Left lobe of liver (tissue), 2 donors: ENCODE results near the gene OPRL1. TPM values are rescaled to one million over a fixed set of nuclear protein-coding genes. Genes with fewer than 3 reads are reported as not detected.
"Not testable (repeated sequence)": the region's sequence is repeated elsewhere in the genome, so short reads cannot be mapped to it uniquely, and the experiment has no call there.

Experiments used
- ATAC-seq: fragments of 200-7000 bp; cut with Tn5 transposase; one replicate; pipeline ENCODE4 v1.9.1; 2020; ENCODE audit warnings: mild to moderate bottlenecking, moderate library complexity
- DNase-seq: peaks from one replicate; pipeline ENCODE4 v3.0.0-alpha.2; 2020; ENCODE audit warnings: low spot score
- total RNA-seq: library from RNA; stranded (reverse); gene quantifications from one replicate; pipeline ENCODE4 v1.2.1, GENCODE V29; 2021
- donor health status: DM: no; HTN: no; CAD: no; lungs with moderate emphysema.
- donor health status: DM: no; HTN: yes; CAD: no.

Gene OPRL1
- total RNA-seq, 1 donor from 2014 or later = 0.15 TPM

DNA sequence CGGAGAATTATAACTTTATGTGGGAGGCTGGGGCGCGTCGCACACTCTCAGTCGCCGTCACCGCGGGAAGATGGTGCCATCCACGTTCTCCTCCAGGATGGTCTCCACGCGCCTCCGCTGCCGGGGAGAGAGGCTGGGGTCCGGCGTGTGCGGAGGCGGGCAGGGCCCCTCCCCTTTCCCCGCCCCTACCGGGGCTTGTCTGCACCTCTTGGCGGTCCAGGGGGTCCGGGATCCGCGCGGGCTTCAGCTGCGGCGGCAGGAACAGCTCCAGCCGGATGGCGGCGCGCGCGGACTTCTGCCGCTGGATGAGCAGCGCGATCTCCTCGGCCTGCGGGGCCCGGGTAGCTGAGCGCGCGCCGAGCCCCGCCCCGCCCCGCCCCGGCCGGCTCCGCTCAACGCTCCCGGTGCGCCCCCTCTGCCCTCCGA lies 3.5 kb downstream of the OPRL1 start:
- ATAC-seq (peak; percentile 73), DNase-seq (peak; percentile 74)

DNA sequence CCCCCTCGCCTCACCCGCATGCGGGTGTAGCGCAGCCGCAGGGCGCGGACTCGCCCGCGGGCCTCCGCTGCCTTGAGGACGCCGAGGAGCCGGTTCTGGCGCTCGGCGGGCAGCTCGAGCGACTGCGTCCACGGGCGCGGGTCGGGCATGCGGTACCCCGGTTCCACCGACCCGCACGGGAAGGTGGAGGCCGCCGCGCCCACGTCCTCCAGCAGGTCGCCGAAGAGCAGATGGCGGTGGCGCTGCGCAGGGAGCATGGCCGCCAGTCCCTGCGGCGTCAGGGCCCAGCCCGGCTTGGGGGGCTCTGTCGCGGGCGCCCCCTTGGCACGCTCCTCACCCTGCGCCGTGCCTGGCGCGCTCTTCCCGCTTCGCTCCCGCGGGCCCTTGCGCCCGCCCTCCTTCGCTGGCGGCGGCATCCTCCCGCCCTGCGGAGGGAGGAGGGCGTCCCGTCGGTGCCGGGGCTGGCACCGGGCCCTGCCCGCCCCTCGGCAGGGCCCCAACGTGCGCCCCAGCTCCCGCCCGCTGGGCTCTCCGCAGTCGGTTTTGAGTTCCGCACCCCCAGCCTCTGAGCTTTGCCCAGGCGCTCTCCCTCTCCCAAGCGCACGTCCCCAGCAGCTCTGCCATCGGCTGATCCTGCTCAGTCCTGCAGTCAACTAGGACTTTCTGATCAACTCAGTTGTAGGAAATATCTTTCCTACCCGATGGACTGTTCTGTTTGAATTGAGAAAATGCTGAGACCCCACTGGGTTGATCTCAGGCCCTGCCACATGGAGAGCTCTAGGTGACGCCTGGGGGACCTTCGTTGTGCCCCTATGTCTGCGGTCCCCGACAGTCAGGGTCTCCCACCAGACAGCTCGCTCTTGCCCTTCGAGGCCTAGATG lies 4.2 kb downstream of the OPRL1 start, which contains the start of gene LKAAEAR1:
Gene LKAAEAR1, minus strand, starts transcription at position 595 of the 881 bp plus-strand sequence. Its CDS starts 179 bp downstream, at position 416.
- DNase-seq = no peak
- ATAC-seq = no peak

DNA sequence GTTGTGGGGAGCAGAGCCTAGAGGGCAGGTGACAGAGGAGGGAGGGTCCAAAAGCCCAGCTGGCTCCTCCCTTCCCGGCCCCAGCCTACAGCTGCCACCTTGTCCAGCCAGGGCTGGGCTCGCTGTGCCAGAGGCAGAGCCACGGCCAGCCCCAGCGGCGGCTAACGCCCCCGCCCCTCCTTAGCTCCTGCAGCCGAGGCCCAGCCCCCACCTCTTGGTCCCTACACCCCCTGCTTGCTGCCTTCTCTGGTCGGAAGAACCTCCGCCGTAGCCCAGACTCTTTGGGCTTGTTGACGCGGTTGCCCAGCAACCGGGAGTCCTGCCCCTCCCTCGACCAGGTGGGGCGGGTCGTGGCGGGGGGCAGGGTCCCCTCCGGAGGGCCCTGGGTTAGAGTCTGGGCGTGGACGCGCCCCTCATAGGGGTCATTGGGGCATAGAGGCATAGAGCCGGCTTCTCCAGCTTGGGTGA lies 4.8 kb downstream of the OPRL1 start:
- ATAC-seq (no peak), DNase-seq (no peak)

DNA sequence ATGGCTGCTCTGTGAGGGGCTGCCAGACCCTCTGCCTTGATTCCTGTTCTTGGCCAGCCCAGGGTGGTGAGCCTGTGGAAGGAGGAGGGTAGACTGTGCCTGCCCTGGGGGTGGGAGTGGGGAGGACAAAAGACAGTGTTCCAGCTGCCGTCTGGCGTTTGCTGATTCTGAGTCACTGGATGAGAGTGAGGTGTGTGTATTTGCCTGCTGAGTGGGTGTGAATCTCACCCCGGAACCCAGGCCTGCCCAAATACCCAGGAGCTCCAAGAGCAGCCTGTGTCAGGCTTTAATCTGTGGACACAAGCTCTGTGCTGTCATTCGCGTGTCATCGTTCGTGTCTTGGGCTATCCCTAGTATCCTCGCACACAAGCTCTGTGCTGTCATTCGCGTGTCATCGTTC lies 6.9 kb downstream of the OPRL1 start:
- DNase-seq = no peak
- ATAC-seq = no peak

DNA sequence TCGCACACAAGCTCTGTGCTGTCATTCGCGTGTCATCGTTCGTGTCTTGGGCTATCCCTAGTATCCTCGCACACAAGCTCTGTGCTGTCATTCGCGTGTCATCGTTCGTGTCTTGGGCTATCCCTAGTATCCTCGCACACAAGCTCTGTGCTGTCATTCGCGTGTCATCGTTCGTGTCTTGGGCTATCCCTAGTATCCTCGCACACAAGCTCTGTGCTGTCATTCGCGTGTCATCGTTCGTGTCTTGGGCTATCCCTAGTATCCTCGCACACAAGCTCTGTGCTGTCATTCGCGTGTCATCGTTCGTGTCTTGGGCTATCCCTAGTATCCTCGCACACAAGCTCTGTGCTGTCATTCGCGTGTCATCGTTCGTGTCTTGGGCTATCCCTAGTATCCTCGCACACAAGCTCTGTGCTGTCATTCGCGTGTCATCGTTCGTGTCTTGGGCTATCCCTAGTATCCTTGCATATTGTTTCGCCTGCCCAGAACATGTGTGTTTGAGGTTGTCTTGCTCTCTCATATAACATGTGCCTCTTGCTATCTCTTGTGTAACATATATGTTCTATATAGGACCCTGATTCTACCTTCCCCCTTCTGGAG lies 7.4 kb downstream of the OPRL1 start:
- DNase-seq, ATAC-seq: not testable (repeated sequence)

DNA sequence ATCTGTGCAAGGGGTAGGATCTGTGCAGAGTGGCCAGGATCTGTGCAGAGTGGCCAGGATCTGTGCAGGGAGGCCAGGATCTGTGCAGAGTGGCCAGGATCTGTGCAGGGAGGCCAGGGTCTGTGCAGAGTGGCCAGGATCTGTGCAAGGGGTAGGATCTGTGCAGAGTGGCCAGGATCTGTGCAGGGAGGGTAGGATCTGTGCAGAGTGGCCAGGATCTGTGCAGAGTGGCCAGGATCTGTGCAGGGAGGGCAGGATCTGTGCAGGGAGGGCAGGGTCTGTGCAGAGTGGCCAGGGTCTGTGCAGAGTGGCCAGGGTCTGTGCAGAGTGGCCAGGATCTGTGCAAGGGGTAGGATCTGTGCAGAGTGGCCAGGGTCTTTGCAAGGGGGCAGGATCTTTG lies 8.7 kb downstream of the OPRL1 start:
- ATAC-seq, DNase-seq: not testable (repeated sequence)

DNA sequence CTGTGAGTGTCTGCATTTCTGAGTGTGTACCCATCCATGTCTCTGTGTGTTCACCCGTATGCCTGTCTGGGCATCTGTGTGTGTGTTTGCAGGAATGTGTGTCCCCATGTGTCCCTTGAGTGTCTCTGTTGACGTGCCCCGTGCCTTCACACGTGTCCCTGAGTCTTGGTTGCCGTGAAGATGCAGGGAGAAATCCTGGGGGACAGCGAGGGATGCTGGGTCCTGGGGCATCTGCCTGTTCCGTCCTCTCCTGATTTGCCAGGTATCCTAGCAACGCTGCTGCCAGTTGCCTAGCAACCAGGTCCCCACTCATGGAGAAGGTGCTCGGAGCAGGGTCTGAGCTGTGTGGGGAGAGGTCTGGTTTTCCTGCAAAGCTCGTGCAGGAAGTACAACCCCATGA lies 10.3 kb downstream of the OPRL1 start:
- DNase-seq = no peak
- no peak for ATAC-seq

DNA sequence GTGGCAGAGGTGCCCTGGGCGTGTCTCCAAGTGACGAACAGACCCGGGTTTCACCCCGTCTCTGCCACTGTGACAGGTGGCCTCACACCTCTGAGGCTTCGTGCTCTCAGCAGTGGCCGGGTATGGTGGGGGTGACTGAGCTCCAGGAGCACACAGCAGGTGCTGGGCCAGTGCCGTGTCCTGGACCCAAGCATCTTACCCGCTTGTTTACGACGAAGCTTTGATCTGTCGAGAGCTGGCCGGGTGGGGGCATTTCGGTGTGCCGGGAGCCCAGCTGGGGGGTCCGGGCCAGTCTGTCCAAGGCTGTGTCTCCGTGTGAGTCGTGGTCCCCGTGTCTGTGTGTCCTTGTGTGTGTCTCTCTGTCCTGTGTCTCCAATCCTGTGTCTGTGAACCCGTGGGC lies 11.5 kb downstream of the OPRL1 start:
- no peak for DNase-seq
- no peak for ATAC-seq

DNA sequence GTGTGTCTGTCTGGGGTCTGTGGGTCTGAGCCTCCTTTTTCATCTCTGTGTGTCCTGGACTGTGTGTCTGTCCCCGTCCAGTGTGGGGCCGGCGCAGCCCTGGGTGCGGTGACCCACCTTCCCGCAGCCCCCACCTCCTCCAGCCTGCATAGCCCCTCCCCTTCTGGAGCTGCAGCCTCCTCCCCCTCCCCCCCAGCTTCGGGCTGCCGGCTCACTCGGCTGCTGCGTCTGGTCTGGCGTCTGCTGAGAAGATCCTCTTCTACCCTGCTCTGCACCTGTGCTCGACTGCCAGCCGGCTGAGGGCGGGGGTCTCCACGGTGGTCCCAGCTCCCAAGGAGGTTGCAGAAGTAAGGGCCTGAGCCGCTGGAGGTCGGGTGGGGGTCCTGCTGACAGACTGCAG lies 11.9 kb downstream of the OPRL1 start:
- DNase-seq (no peak), ATAC-seq (no peak)

DNA sequence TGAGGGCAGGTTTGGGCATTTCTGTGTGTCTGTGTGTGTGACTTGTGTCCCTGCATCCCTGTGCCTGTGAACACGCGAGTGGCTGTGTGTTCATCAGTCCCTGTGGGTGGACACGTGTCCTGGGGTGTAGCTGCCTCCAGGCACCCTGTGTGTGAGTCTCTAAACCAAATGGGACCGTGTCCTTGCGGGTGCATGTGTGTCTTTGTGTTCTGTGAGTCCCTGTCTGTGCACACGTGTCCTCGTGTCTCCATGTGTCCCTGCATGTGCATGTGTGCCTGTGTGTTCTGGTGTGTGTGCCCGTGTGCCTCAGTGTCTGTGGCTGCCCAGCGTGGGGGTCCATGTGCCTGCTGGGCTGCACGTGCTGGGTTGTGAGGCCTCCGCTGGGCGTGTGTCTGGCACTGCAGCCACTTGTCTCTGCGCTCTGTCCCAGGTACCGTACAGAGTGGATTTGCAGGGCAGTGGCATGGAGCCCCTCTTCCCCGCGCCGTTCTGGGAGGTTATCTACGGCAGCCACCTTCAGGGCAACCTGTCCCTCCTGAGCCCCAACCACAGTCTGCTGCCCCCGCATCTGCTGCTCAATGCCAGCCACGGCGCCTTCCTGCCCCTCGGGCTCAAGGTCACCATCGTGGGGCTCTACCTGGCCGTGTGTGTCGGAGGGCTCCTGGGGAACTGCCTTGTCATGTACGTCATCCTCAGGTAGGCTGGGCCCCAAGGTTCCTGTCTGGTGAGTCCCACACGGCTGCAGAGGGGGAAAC lies 12.6 kb downstream of the OPRL1 start:
- DNase-seq = no peak
- peak; percentile 38 for ATAC-seq

DNA sequence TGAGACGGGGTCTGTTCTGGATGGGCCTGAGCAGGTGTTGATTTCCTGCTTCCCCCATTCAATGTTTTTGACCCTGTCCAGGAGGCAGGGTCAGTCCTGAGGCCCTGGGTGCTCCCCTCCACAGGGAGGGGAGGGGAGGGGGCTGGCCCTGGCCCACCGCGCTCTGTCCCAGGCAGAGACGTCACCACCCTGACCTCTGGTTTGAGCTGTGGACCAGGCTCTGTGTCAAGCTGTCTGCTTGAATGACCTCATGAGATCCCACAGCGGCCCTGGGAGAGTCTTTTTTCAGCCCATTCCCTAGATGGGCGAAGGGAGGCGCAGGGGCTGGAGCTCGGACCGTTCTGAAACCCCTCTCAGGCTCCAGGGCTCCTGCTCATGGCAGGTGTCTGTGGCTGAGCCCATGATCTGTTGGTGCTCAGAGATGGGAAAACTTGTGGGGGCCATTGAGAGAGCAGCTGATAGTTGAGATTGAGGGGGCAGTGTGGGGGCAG lies 13.2 kb downstream of the OPRL1 start:
- no peak for DNase-seq
- ATAC-seq = peak; percentile 44

DNA sequence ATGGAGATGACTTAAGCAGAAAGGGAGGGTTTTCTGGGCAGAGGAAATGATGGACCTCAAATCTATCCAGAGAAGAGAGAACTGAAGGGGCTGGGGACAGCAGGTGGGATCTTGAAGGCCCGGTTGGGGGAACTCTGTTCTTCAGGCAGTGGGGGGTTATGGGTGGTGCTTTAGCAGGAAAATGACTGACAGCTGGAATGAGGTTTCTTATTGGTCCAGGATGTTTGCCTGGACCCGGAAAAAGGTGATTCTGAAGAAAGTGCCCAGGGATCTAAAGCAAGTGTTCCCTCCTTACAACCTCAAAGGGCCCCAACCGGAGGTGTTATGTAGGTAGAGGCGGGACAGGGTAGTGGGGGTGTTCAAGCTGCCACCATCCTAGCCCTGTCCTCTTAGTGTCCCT lies 15.6 kb downstream of the OPRL1 start:
- DNase-seq (no peak), ATAC-seq (no peak)

DNA sequence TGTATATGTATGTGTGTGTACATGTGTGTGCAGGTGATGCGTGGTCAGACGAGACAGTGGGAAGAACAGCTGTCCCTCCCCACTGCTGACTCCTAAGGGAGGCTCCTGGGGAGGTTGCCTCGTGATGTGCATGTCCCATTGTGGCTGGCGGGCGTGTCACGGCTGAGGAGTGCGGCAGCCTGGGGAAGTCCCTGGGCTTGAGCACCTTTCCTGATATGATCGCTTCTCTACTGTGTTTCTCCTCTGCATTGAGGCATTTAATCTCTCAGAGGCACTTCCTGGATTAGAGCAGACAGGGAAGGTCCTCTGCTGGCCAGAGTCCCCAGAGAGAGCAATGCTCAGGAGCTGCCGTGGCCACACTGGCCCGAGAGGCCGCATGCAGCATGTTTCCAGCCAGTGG lies 16.0 kb downstream of the OPRL1 start:
- ATAC-seq (no peak), DNase-seq (no peak)

DNA sequence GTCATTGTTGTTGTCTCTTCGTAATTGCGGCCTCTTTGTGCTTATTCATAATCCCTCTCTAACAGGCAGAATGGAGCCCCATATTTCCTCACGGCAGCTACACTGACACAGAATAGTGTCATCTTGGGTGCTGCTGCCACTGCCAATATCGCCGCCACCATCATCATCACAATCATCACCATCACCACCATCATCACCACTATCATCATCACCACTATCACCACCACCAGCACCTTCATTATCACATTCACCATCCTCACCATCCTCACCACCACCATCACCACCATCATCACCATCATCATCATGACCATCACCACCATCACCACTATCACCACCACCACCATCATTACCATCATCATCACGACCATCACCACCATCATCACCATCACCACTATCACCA lies 16.7 kb downstream of the OPRL1 start:
- DNase-seq (no peak), ATAC-seq (no peak)

DNA sequence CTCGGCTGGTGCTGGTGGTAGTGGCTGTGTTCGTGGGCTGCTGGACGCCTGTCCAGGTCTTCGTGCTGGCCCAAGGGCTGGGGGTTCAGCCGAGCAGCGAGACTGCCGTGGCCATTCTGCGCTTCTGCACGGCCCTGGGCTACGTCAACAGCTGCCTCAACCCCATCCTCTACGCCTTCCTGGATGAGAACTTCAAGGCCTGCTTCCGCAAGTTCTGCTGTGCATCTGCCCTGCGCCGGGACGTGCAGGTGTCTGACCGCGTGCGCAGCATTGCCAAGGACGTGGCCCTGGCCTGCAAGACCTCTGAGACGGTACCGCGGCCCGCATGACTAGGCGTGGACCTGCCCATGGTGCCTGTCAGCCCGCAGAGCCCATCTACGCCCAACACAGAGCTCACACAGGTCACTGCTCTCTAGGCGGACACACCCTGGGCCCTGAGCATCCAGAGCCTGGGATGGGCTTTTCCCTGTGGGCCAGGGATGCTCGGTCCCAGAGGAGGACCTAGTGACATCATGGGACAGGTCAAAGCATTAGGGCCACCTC lies 18.7 kb downstream of the OPRL1 start:
- no peak for DNase-seq
- no peak for ATAC-seq

DNA sequence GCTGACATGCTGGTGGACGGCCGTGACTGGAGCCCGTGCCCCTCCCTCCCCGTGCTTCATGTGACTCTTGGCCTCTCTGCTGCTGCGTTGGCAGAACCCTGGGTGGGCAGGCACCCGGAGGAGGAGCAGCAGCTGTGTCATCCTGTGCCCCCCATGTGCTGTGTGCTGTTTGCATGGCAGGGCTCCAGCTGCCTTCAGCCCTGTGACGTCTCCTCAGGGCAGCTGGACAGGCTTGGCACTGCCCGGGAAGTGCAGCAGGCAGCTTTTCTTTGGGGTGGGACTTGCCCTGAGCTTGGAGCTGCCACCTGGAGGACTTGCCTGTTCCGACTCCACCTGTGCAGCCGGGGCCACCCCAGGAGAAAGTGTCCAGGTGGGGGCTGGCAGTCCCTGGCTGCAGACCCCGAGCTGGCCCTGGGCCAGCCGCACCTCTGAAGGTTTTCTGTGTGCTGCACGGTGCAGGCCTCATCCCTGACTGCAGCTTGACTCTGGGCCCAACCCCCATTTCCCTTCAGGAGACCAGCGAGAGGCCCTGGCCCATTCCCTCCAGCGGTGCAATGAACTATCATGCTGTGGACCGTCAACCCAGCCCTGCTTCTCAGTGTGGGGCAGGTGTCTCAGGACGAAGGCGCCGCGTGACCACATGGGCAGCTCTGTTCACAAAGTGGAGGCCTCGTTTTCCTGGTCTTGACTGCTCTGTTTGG lies 19.4 kb downstream of the OPRL1 start:
- DNase-seq (no peak), ATAC-seq (no peak)

DNA sequence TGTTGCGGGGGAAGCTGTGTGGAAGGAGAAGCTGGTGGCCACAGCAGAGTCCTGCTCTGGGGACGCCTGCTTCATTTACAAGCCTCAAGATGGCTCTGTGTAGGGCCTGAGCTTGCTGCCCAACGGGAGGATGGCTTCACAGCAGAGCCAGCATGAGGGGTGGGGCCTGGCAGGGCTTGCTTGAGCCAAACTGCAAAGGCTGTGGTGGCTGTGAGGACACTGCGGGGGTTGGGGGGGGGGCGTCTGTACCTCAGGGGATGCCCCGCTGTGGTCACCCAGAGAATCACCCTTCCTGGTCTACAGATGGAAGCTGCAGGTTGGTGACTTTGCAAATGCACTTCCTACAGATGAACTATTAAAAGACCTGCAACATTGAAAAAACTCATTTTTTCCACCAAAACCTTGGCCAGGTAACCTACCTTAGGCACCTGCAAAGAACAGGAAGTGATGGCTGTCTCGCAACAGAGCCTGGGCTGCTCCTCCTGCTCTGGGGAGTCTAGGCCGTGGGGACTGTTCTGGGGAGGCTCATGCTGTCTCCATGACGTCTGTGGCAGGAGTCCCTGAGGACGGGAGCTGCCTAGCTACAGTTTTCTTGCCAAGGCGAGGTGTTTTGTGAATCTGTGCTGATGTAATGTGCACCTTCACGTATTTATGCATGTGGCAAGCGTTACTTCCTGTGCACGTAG lies 20.1 kb downstream of the OPRL1 start:
- ATAC-seq (no peak), DNase-seq (no peak)

DNA sequence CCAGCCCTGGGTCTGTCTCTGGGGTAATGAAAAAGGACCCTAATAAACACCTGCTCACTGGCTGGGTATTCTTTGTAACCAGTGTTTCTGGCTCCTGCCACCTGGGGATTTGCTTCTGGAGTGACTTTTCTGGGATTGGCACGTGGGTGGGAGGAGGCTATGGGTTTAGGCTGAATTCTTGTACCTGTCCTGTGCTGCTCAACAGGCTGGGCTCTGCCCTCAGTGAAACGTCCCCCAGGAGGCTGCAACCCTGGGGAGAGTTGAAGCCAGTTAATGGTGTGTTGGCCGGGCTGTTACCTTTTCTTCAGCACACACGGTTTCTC lies 20.6 kb downstream of the OPRL1 start:
- no peak for ATAC-seq

DNA sequence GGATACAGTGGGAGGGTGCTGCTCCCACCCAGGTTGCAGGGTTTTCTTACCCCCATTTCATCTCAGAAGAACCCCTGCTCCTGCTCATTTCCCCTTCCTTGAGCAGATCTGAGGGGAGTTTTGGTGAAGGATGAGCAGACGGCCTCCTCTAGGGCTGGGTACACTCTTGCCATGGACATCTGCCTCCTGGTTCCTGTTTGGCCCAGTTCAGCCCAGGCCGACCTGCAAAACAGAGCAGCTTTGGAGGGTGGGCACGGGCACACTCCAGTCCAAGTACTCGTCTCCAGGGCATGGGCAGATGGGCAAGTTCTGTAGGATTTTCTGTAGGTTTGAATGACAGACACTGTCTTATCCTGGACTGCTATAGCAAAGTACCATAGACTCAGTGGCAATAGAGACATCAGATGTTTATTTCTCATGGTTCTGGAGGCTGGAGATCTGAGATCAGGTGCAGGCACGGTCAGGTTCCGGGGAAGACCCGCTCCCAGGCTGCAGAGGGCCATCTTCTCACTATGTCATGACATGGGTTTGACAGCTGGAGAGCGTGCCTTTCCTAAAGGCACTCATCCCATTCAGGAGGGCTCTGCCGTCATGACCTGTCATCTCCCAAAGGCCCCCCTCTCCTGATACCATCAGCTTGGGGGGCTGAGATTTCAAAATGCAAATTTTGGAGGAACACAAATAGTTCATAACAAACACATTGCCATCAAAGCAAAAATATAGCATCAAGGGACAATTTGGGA lies 21.2 kb downstream of the OPRL1 start:
- no peak for DNase-seq

More for the DNA sequence above, 20.6 kb downstream of the OPRL1 start:
- DNase-seq = no peak

More for the DNA sequence above, 21.2 kb downstream of the OPRL1 start:
- no peak for ATAC-seq
